GM12878 (cell line): Measurements from ENCODE around the gene IQUB. TPM values are rescaled to one million over a fixed set of nuclear protein-coding genes. Genes with fewer than 3 reads are reported as not detected.

Source experiments
- ATAC-seq: fragments of 200-7000 bp; cut with Tn5 transposase; 3 replicates; pipeline ENCODE4 v1.9.1; 2020; ENCODE audit warnings: mild to moderate bottlenecking, moderate library complexity
- BruUV-seq: library from RNA; stranded (reverse); fragments of 400-500 nt; replicated peaks from 2 replicates; lab custom pipeline; 2021; lab: Mats Ljungman, UMichigan
- CTCF ChIA-PET: fragments of 300-600 bp; sonication (Branson Sonifier 250); formaldehyde crosslinking; extraction: SDS; loops from one replicate; lab custom pipeline; 2021; ENCODE audit warnings: inconsistent platforms; lab: Yijun Ruan, JAX
- POLR2A ChIA-PET: fragments of 350-600 bp; formaldehyde crosslinking; extraction: SDS; loops from one replicate; lab custom pipeline; 2021; ENCODE audit warnings: inconsistent platforms; lab: Charles Lee
- RAD21 ChIA-PET: fragments of 300-600 bp; sonication (Branson Sonifier 250); formaldehyde crosslinking; loops from one replicate; lab custom pipeline; 2023; ENCODE audit warnings: antibody characterized with exemption; ENCODE audit not compliant: unreplicated experiment; lab: Charles Lee
- SMC1A ChIA-PET: fragments of 300-600 bp; sonication (Branson Sonifier 250); formaldehyde crosslinking; loops from one replicate; lab custom pipeline; 2023; ENCODE audit not compliant: unreplicated experiment, uncharacterized antibody; lab: Charles Lee
- DNase-seq: peaks from one replicate; pipeline ENCODE4 v3.0.0-alpha.2; 2011; ENCODE audit warnings: low read depth, low spot score
- FAIRE-seq: peaks from 3 replicates; lab custom pipeline; 2011; peaks lifted over from hg19 to GRCh38; lab: Jason Lieb, UNC
- H2AFZ ChIP-seq: 2 replicates; pipeline ENCODE4 v1.6.0; 2011; ENCODE audit warnings: low read depth, low read length, control low read depth; ENCODE audit not compliant: control insufficient read depth
- H3K27ac ChIP-seq: 2 replicates; pipeline ENCODE4 v1.5.1; 2011; ENCODE audit warnings: control low read depth; ENCODE audit not compliant: control insufficient read depth, insufficient read depth
- H3K27me3 ChIP-seq, 2 experiments: replicated peaks in 1 of 2; 2 replicates each; pipeline versions ENCODE4 v1.6.0 to v1.6.1; 2011; ENCODE audit warnings: low read length in 1 of 2; ENCODE audit not compliant: control insufficient read depth in 2 of 2, insufficient read depth in 2 of 2
- H3K36me3 ChIP-seq, 2 experiments: 2 replicates each; pipeline ENCODE4 v1.5.1; 2011; ENCODE audit warnings: low read length in 1 of 2; ENCODE audit not compliant: control insufficient read depth in 2 of 2, insufficient read depth in 2 of 2
- H3K4me1 ChIP-seq: 2 replicates; pipeline ENCODE4 v1.6.1; 2011; ENCODE audit warnings: mild to moderate bottlenecking, low read length, moderate library complexity, mixed read lengths; ENCODE audit not compliant: control insufficient read depth, insufficient read depth
- H3K4me2 ChIP-seq: 2 replicates; pipeline ENCODE4 v1.6.0; 2011; ENCODE audit warnings: control low read depth; ENCODE audit not compliant: control insufficient read depth, insufficient read depth
- H3K4me3 ChIP-seq: fragments of 200-600 bp; sonication (generic); 2 replicates; pipeline ENCODE4 v1.5.1; 2016
- H3K79me2 ChIP-seq: 2 replicates; pipeline ENCODE4 v1.6.0; 2011; ENCODE audit warnings: low read length; ENCODE audit not compliant: control insufficient read depth, insufficient read depth
- H3K9ac ChIP-seq: 2 replicates; pipeline ENCODE4 v1.8.0; 2011; ENCODE audit warnings: low read length, control low read depth, mixed read lengths; ENCODE audit not compliant: control insufficient read depth, insufficient read depth
- H3K9me3 ChIP-seq: replicated peaks from 3 replicates; pipeline ENCODE4 v1.5.1; 2011; ENCODE audit warnings: mild to moderate bottlenecking, low read length; ENCODE audit not compliant: control insufficient read depth, insufficient read depth
- H4K20me1 ChIP-seq: 2 replicates; pipeline ENCODE4 v1.6.0; 2011; ENCODE audit not compliant: control insufficient read depth, insufficient read depth
- BCL11A ChIP-seq: IDR thresholded peaks from 2 replicates; pipeline ENCODE4 v1.6.1; 2011; ENCODE audit warnings: low read depth, low read length
- EGR1 ChIP-seq, 2 experiments: IDR thresholded peaks; 1 replicate in 1 of 2; 2 replicates in 1 of 2; pipeline ENCODE4 v1.6.1; 2011 to 2012; ENCODE audit warnings: low read depth in 2 of 2, low read length in 2 of 2, borderline replicate concordance in 1 of 2, mild to moderate bottlenecking in 1 of 2, moderate library complexity in 1 of 2
- FOXK2 ChIP-seq: fragments of 450-650 bp; IDR thresholded peaks from 2 replicates; pipeline ENCODE4 v1.6.1; 2017; ENCODE audit warnings: mild to moderate bottlenecking, moderate library complexity
- MYB ChIP-seq: fragments of 150-350 bp; IDR thresholded peaks from 2 replicates; pipeline ENCODE4 v1.6.1; 2014; ENCODE audit warnings: mild to moderate bottlenecking, low read depth, low read length, borderline replicate concordance
- SMAD5 ChIP-seq: IDR thresholded peaks from 2 replicates; pipeline ENCODE4 v1.6.1; 2016; ENCODE audit warnings: antibody characterized with exemption, low read depth
- SMC3 ChIP-seq: IDR thresholded peaks from 2 replicates; pipeline ENCODE4 v1.6.1; 2011; ENCODE audit warnings: low read length, improper control_type of control experiment, borderline replicate concordance
- WGBS: methylation state at CpG from one replicate; pipeline ENCODE4 v1.1.6; 2016; ENCODE audit warnings: low lambda C conversion rate; ENCODE audit not compliant: insufficient replicate concordance, insufficient coverage; ENCODE audit errors: missing lambda C conversion rate; 5-methylcytosine and 5-hydroxymethylcytosine counted together
- in situ Hi-C: fragments of 300-500 bp; cut with MboI; formaldehyde crosslinking; loops from 9 replicates; pipeline ENCODE4 v1.14.3; 2018; ENCODE audit warnings: mixed read lengths
- intact Hi-C: fragments of 100-400 bp; cut with micrococcal nuclease; formaldehyde crosslinking; loops from one replicate; pipeline ENCODE4 v1.14.2; 2022; ENCODE audit not compliant: unreplicated experiment
- polyA plus RNA-seq, 11 experiments: library from polyadenylated mRNA; depleted of rRNA in 4 of 11; unstranded in 6 of 11; stranded (reverse) in 5 of 11; fragments of >200 nt; fragmentation: Nextera tagmentation in 4 of 11; fragmentation: Illumina TruSeq in 1 of 11; extraction: Ambion mirVana in 4 of 11; extraction: Trizol in 1 of 11; gene quantifications; 1 replicate in 1 of 11; 2 replicates in 10 of 11; pipeline versions ENCODE4 v1.2.1 to v1.2.3, GENCODE V29; 2011 to 2016; ENCODE audit warnings: inconsistent platforms in 2 of 11, missing spikeins in 2 of 11, low read depth in 1 of 11
- total RNA-seq, 4 experiments: library from RNA; depleted of rRNA in 3 of 4; stranded (reverse); fragments of >200 nt in 3 of 4; fragmentation: Illumina TruSeq in 1 of 4; extraction: Trizol in 1 of 4; gene quantifications; 2 replicates each; pipeline versions ENCODE4 v1.2.1 to v1.2.3, GENCODE V29; 2013 to 2021
- TF ChIP-seq, protein P1 (sequence below): IDR thresholded peaks from 2 replicates; pipeline ENCODE4 v1.6.1; 2011; ENCODE audit warnings: borderline replicate concordance, low read depth, mild to moderate bottlenecking, moderate library complexity, low read length; ENCODE audit not compliant: insufficient read depth, poor library complexity, severe bottlenecking
- TF ChIP-seq, protein P2 (sequence below): fragments of 450-650 bp; IDR thresholded peaks from 2 replicates; pipeline ENCODE4 v1.6.1; 2018; ENCODE audit warnings: mild to moderate bottlenecking, low read depth, moderate library complexity; ENCODE audit not compliant: partially characterized antibody

Gene IQUB
- total and polyA plus RNA-seq, 10 of the 15 experiments (the other 5 are each of a cell fraction or from before 2014, with no cell fraction given) = 0.04 to 0.08 TPM; not detected in 8

DNA sequence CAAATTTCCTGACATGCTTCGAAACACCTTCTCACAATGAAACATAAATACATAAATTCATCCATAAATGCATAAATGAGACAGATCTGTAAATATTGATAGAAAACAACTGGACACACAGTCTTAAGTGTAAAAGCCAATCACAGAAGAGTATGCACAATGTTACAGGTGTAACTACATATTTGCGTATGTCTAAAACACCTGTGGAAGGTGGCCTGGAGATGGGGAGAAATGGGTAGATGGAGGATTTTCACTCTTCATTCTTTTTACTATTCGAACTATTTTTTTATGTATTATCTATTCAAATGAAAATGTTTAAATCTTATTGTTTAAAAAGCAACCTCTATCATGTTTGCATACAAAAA lies 860 bp downstream of the IQUB start:
- no peak overlapping the region for H3K9ac ChIP-seq
- H3K79me2 ChIP-seq = no peaks in the 10 kb centered on the region
- DNase-seq (no peak), FAIRE-seq (no peak), ATAC-seq (no peak)
- WGBS = 89% methylated on average over 3 of the region's 3 CpGs
- no peak overlapping the region for H3K27ac ChIP-seq
- in situ Hi-C loops (no loop called here), intact Hi-C loops (no loop called here)
- TF ChIP-seq BCL11A (no peak), MYB (no peak), EGR1 (IDR thresholded peaks at IDR 0.05; ENCODE audit: borderline replicate concordance in 1 of 2, low read depth in 2 of 2, low read length in 2 of 2) (no peak), SMC3 (no peak), SMAD5 (no peak), FOXK2 (no peak)
- TF ChIP-seq, protein P1, sequence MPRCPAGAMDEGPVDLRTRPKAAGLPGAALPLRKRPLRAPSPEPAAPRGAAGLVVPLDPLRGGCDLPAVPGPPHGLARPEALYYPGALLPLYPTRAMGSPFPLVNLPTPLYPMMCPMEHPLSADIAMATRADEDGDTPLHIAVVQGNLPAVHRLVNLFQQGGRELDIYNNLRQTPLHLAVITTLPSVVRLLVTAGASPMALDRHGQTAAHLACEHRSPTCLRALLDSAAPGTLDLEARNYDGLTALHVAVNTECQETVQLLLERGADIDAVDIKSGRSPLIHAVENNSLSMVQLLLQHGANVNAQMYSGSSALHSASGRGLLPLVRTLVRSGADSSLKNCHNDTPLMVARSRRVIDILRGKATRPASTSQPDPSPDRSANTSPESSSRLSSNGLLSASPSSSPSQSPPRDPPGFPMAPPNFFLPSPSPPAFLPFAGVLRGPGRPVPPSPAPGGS = no peak
- TF ChIP-seq, protein P2, sequence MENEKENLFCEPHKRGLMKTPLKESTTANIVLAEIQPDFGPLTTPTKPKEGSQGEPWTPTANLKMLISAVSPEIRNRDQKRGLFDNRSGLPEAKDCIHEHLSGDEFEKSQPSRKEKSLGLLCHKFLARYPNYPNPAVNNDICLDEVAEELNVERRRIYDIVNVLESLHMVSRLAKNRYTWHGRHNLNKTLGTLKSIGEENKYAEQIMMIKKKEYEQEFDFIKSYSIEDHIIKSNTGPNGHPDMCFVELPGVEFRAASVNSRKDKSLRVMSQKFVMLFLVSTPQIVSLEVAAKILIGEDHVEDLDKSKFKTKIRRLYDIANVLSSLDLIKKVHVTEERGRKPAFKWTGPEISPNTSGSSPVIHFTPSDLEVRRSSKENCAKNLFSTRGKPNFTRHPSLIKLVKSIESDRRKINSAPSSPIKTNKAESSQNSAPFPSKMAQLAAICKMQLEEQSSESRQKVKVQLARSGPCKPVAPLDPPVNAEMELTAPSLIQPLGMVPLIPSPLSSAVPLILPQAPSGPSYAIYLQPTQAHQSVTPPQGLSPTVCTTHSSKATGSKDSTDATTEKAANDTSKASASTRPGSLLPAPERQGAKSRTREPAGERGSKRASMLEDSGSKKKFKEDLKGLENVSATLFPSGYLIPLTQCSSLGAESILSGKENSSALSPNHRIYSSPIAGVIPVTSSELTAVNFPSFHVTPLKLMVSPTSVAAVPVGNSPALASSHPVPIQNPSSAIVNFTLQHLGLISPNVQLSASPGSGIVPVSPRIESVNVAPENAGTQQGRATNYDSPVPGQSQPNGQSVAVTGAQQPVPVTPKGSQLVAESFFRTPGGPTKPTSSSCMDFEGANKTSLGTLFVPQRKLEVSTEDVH = no peak
- H3K36me3 ChIP-seq = no peaks in the 10 kb centered on the region
- no peak overlapping the region for H3K4me2 ChIP-seq
- ChIA-PET CTCF (interaction anchor here (3.0 kb wide), 1 partner anchor 40 kb away, joined by 27 read pairs; no protein-coding TSS in a partner anchor), SMC1A (interaction anchor here (0.6 kb wide), 1 partner anchor 286 kb away, joined by 3 read pairs; no protein-coding TSS in a partner anchor), RAD21 (no interaction called here), POLR2A (no interaction called here)
- no peak overlapping the region for H2AFZ ChIP-seq
- peaks cover 0 to 3% of the 10 kb centered on the region in 2 experiments; a peak in 1 of 4 replicates for H3K27me3 ChIP-seq
- no peaks in the 10 kb centered on the region for H3K9me3 ChIP-seq
- BruUV-seq = no TSS peak
- no peaks in the 10 kb centered on the region for H3K4me1 ChIP-seq
- no peaks in the 10 kb centered on the region for H4K20me1 ChIP-seq
- no peak overlapping the region for H3K4me3 ChIP-seq
